ENCODE data around the gene DOCK8.

GRCh38 chr9:444528-444927, 229.9 kb downstream of the DOCK8 start:
- TF ChIP-seq CTCF (IDR thresholded peaks at IDR 0.05) = no peak
- TF ChIP-seq POLR2AphosphoS5 (IDR thresholded peaks at IDR 0.05) = no peak
